WTC11 (cell line): ENCODE results near the gene CS. TPM values are rescaled to one million over a fixed set of nuclear protein-coding genes. Genes with fewer than 3 reads are reported as not detected.

Source experiments
- ATAC-seq: fragments of 200-7000 bp; cut with Tn5 transposase; 2 replicates; pipeline ENCODE4 v1.10.0; 2021; ENCODE audit warnings: mild to moderate bottlenecking, moderate library complexity
- CTCF ChIA-PET: fragments of 300-600 bp; sonication (Branson Sonifier 250); formaldehyde crosslinking; loops from one replicate; lab custom pipeline; 2021; ENCODE audit warnings: antibody characterized with exemption; lab: Charles Lee
- POLR2A ChIA-PET: fragments of 350-600 bp; sonication (Branson Sonifier 250); formaldehyde crosslinking; loops from one replicate; lab custom pipeline; 2021; ENCODE audit warnings: antibody characterized with exemption; lab: Charles Lee
- DNase-seq: peaks from one replicate; pipeline ENCODE4 v3.0.0; 2021; ENCODE audit warnings: low spot score
- H3K27ac Mint-ChIP-seq: 2 replicates; pipeline ENCODE4 v1.8.0; 2021; ENCODE audit warnings: mixed read lengths
- H3K27me3 Mint-ChIP-seq: 2 replicates; pipeline ENCODE4 v1.8.0; 2021; ENCODE audit warnings: low read depth, mild to moderate bottlenecking, moderate library complexity, mixed read lengths
- H3K36me3 Mint-ChIP-seq: 2 replicates; pipeline ENCODE4 v1.8.0; 2021; ENCODE audit warnings: mixed read lengths
- H3K4me1 Mint-ChIP-seq: 2 replicates; pipeline ENCODE4 v1.8.0; 2022; ENCODE audit warnings: mixed read lengths
- H3K4me3 Mint-ChIP-seq: 2 replicates; pipeline ENCODE4 v1.8.0; 2021; ENCODE audit warnings: mild to moderate bottlenecking, moderate library complexity, mixed read lengths
- H3K9me3 Mint-ChIP-seq: 2 replicates; pipeline ENCODE4 v1.8.0; 2021; ENCODE audit warnings: mixed read lengths
- AFF4 ChIP-seq: sonication (generic); formaldehyde crosslinking; IDR thresholded peaks from 2 replicates; pipeline ENCODE4 v1.8.1; 2023; ENCODE audit warnings: mild to moderate bottlenecking, missing genetic modification reagents, borderline replicate concordance
- ATF2 ChIP-seq: sonication (generic); formaldehyde crosslinking; IDR thresholded peaks from 2 replicates; pipeline ENCODE4 v1.8.1; 2022; ENCODE audit warnings: low read depth, missing genetic modification reagents, borderline replicate concordance
- CREM ChIP-seq: sonication (generic); formaldehyde crosslinking; IDR thresholded peaks from 2 replicates; pipeline ENCODE4 v1.8.1; 2022; ENCODE audit warnings: mild to moderate bottlenecking, missing genetic modification reagents, moderate library complexity
- CTCF ChIP-seq: fragments of 200-600 bp; IDR thresholded peaks from 2 replicates; pipeline ENCODE4 v1.8.0; 2022; ENCODE audit warnings: antibody characterized with exemption
- E2F5 ChIP-seq: sonication (generic); formaldehyde crosslinking; IDR thresholded peaks from 2 replicates; pipeline ENCODE4 v1.8.1; 2022; ENCODE audit warnings: mild to moderate bottlenecking, moderate library complexity, missing genetic modification reagents
- ELF4 ChIP-seq: sonication (generic); formaldehyde crosslinking; IDR thresholded peaks from 2 replicates; pipeline ENCODE4 v1.8.1; 2022; ENCODE audit warnings: low read depth, mild to moderate bottlenecking, moderate library complexity, missing genetic modification reagents
- FOXK1 ChIP-seq: sonication (generic); formaldehyde crosslinking; IDR thresholded peaks from 2 replicates; pipeline ENCODE4 v1.8.0; 2022; ENCODE audit warnings: mild to moderate bottlenecking, moderate library complexity, missing genetic modification reagents
- HMGA2 ChIP-seq: fragments of 250-450 bp; sonication (Bioruptor Pico); IDR thresholded peaks from 2 replicates; pipeline ENCODE4 v1.4.0; 2021; ENCODE audit warnings: mild to moderate bottlenecking, moderate library complexity
- IRF1 ChIP-seq: sonication (generic); formaldehyde crosslinking; IDR thresholded peaks from 2 replicates; pipeline ENCODE4 v1.8.0; 2023; ENCODE audit warnings: missing genetic modification reagents
- JAZF1 ChIP-seq: fragments of 250-450 bp; sonication (Bioruptor Pico); IDR thresholded peaks from 2 replicates; pipeline ENCODE4 v1.9.0; 2021; ENCODE audit warnings: moderate library complexity, mild to moderate bottlenecking, inconsistent platforms
- KAT7 ChIP-seq: sonication (generic); formaldehyde crosslinking; IDR thresholded peaks from 2 replicates; pipeline ENCODE4 v1.8.1; 2023; ENCODE audit warnings: missing genetic modification reagents, mild to moderate bottlenecking, borderline replicate concordance
- MAX ChIP-seq: sonication (generic); formaldehyde crosslinking; IDR thresholded peaks from 2 replicates; pipeline ENCODE4 v1.8.0; 2022; ENCODE audit warnings: mild to moderate bottlenecking, missing genetic modification reagents
- MYBL2 ChIP-seq: sonication (generic); formaldehyde crosslinking; IDR thresholded peaks from 2 replicates; pipeline ENCODE4 v1.8.1; 2023; ENCODE audit warnings: mild to moderate bottlenecking, moderate library complexity, missing genetic modification reagents
- NFE2L1 ChIP-seq: sonication (generic); formaldehyde crosslinking; IDR thresholded peaks from 2 replicates; pipeline ENCODE4 v1.8.1; 2023; ENCODE audit warnings: missing genetic modification reagents
- RORB ChIP-seq: fragments of 250-450 bp; sonication (Bioruptor Pico); IDR thresholded peaks from 2 replicates; pipeline ENCODE4 v1.9.0; 2021; ENCODE audit warnings: mild to moderate bottlenecking
- SMAD4 ChIP-seq: sonication (generic); formaldehyde crosslinking; IDR thresholded peaks from 2 replicates; pipeline ENCODE4 v1.8.0; 2022; ENCODE audit warnings: mild to moderate bottlenecking, missing genetic modification reagents
- TEAD4 ChIP-seq: sonication (generic); formaldehyde crosslinking; IDR thresholded peaks from 2 replicates; pipeline ENCODE4 v1.8.0; 2022; ENCODE audit warnings: mild to moderate bottlenecking, missing genetic modification reagents
- ZBTB43 ChIP-seq: sonication (generic); formaldehyde crosslinking; IDR thresholded peaks from 2 replicates; pipeline ENCODE4 v1.8.1; 2023; ENCODE audit warnings: mild to moderate bottlenecking, missing genetic modification reagents
- ZNF138 ChIP-seq: sonication (generic); formaldehyde crosslinking; conservative IDR thresholded peaks from 2 replicates; pipeline ENCODE4 v1.8.1; 2022; ENCODE audit warnings: mild to moderate bottlenecking, moderate library complexity, missing genetic modification reagents
- ZNF416 ChIP-seq: fragments of 250-450 bp; sonication (Bioruptor Pico); IDR thresholded peaks from 2 replicates; pipeline ENCODE4 v1.9.0; 2021; ENCODE audit warnings: mild to moderate bottlenecking, inconsistent platforms
- total RNA-seq: library from RNA; stranded (reverse); gene quantifications from 3 replicates; pipeline ENCODE4 v1.2.3, GENCODE V29; 2021
- TF ChIP-seq, protein P1 (sequence below): sonication (generic); formaldehyde crosslinking; IDR thresholded peaks from 2 replicates; pipeline ENCODE4 v1.8.1; 2022; ENCODE audit warnings: missing genetic modification reagents, borderline replicate concordance
- TF ChIP-seq, protein P2 (sequence below): sonication (generic); formaldehyde crosslinking; conservative IDR thresholded peaks from 2 replicates; pipeline ENCODE4 v1.8.1; 2023; ENCODE audit warnings: mild to moderate bottlenecking, low read depth, missing genetic modification reagents, moderate library complexity

CS gene
- total RNA-seq, 1 experiment from 2014 or later, result 275 TPM

DNA sequence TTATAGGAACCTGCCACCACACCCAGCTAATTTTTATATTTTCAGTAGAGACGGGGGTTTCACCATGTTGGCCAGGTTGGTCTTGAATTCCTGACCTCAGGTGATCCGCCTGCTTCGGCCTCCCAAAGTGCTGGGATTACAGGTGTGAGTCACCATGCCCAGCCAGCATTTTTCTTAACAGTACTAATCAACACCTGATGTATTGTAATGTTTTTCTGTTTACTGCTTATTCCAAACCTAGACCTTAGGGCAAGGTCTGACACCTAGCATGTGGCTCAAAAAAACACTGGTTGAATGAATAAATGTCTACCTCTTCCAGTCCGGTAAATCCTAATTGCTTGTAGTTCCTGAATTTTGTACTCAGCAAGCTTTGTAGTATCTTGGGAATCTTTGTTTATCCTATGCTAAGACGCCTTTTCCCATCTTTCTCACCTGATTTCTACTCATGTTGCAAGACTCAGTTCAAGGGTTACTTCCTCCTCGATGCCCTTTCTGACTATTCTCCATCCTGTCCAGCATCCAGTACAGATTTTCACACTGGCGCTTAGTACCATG, 30.9 kb upstream of the CS start:
- no peaks in the 10 kb centered on the region for H3K9me3 Mint-ChIP-seq
- DNase-seq (no peak), ATAC-seq (no peak)
- H3K27ac Mint-ChIP-seq, result peak overlapping the region; percentile 0; the same call in 1 of the 2 replicates
- no peak for TF ChIP-seq JAZF1 (CRISPR knock-in tag)
- no peak for TF ChIP-seq FOXK1
- no peak for TF ChIP-seq TEAD4
- no peak for TF ChIP-seq ELF4 (CRISPR knock-in tag)
- TF ChIP-seq ZNF416, result no peak
- no peak for TF ChIP-seq MYBL2 (CRISPR knock-in tag)
- TF ChIP-seq CTCF, result no peak
- TF ChIP-seq ZNF138, result no peak
- TF ChIP-seq RORB (CRISPR knock-in tag), result no peak
- TF ChIP-seq CREM, result no peak
- TF ChIP-seq KAT7 (CRISPR knock-in tag), result no peak
- no peak for TF ChIP-seq SMAD4 (CRISPR knock-in tag)
- no peak for TF ChIP-seq ATF2
- TF ChIP-seq MAX, result no peak
- TF ChIP-seq, protein P1, sequence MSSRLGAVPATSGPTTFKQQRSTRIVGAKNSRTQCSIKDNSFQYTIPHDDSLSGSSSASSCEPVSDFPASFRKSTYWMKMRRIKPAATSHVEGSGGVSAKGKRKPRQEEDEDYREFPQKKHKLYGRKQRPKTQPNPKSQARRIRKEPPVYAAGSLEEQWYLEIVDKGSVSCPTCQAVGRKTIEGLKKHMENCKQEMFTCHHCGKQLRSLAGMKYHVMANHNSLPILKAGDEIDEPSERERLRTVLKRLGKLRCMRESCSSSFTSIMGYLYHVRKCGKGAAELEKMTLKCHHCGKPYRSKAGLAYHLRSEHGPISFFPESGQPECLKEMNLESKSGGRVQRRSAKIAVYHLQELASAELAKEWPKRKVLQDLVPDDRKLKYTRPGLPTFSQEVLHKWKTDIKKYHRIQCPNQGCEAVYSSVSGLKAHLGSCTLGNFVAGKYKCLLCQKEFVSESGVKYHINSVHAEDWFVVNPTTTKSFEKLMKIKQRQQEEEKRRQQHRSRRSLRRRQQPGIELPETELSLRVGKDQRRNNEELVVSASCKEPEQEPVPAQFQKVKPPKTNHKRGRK (CRISPR knock-in tag), result no peak
- no peak for TF ChIP-seq HMGA2 (CRISPR knock-in tag)
- TF ChIP-seq, protein P2, sequence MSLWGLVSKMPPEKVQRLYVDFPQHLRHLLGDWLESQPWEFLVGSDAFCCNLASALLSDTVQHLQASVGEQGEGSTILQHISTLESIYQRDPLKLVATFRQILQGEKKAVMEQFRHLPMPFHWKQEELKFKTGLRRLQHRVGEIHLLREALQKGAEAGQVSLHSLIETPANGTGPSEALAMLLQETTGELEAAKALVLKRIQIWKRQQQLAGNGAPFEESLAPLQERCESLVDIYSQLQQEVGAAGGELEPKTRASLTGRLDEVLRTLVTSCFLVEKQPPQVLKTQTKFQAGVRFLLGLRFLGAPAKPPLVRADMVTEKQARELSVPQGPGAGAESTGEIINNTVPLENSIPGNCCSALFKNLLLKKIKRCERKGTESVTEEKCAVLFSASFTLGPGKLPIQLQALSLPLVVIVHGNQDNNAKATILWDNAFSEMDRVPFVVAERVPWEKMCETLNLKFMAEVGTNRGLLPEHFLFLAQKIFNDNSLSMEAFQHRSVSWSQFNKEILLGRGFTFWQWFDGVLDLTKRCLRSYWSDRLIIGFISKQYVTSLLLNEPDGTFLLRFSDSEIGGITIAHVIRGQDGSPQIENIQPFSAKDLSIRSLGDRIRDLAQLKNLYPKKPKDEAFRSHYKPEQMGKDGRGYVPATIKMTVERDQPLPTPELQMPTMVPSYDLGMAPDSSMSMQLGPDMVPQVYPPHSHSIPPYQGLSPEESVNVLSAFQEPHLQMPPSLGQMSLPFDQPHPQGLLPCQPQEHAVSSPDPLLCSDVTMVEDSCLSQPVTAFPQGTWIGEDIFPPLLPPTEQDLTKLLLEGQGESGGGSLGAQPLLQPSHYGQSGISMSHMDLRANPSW (CRISPR knock-in tag), result no peak
- POLR2A ChIA-PET, result interaction anchor here (0.9 kb wide), 1 partner anchor 78 kb away, joined by 5 read pairs; no protein-coding TSS in a partner anchor
- H3K36me3 Mint-ChIP-seq, result peaks cover 10% of the 10 kb centered on the region; the same call in 1 of the 2 replicates
- no peak overlapping the region for H3K4me3 Mint-ChIP-seq
- H3K27me3 Mint-ChIP-seq, result no peaks in the 10 kb centered on the region
- H3K4me1 Mint-ChIP-seq, result peaks cover 14% of the 10 kb centered on the region
- CTCF ChIA-PET, result no interaction called here

- no peaks in the 10 kb centered on the region for H3K9me3 Mint-ChIP-seq
- peaks cover 39% of the 10 kb centered on the region for H3K36me3 Mint-ChIP-seq
- ChIA-PET CTCF (no interaction called here), POLR2A (no interaction called here)
- H3K4me3 Mint-ChIP-seq, result no peak overlapping the region
- no peaks in the 10 kb centered on the region for H3K27me3 Mint-ChIP-seq
- no peaks in the 10 kb centered on the region for H3K4me1 Mint-ChIP-seq
- DNase-seq (no peak), ATAC-seq (no peak)
- no peak overlapping the region for H3K27ac Mint-ChIP-seq
- no peak for TF ChIP-seq NFE2L1
- TF ChIP-seq IRF1 (CRISPR knock-in tag), result no peak
- TF ChIP-seq AFF4 (CRISPR knock-in tag), result no peak
- TF ChIP-seq E2F5 (CRISPR knock-in tag), result no peak
- no peak for TF ChIP-seq HMGA2 (CRISPR knock-in tag)
- no peak for TF ChIP-seq ZBTB43
Measured at GRCh38 chr12:56326533-56326932, 26.4 kb upstream of the CS start.
